ENCODE data around the gene KLF6. TPM values are rescaled to one million over a fixed set of nuclear protein-coding genes. Genes with fewer than 3 reads are reported as not detected.

The KLF6 gene
- total RNA-seq, 1 donor from 2014 or later: 328 TPM

GRCh38 chr10:3812141-3812540, 27.1 kb upstream of the KLF6 start:
- DNase-seq (ENCODE audit: low spot score): no peak
- TF ChIP-seq CTCF (IDR thresholded peaks at IDR 0.05; ENCODE audit: unreplicated experiment): no peak
- no peak overlapping the region for H3K27ac Mint-ChIP-seq (ENCODE audit: unreplicated experiment)
- no peaks in the 10 kb centered on the region for H3K9me3 Mint-ChIP-seq (ENCODE audit: unreplicated experiment)
- H3K27me3 Mint-ChIP-seq (ENCODE audit: unreplicated experiment): peaks cover 2% of the 10 kb centered on the region
- no peaks in the 10 kb centered on the region for H3K36me3 Mint-ChIP-seq (ENCODE audit: low read depth, unreplicated experiment)
- H3K4me3 Mint-ChIP-seq (ENCODE audit: unreplicated experiment): no peak overlapping the region
- peaks cover 24% of the 10 kb centered on the region for H3K4me1 Mint-ChIP-seq (ENCODE audit: unreplicated experiment)

- no peak for DNase-seq (ENCODE audit: low spot score)
- Mint-ChIP-seq H3K27ac (ENCODE audit: unreplicated experiment) (no peak overlapping the region), H3K4me3 (ENCODE audit: unreplicated experiment) (no peak overlapping the region), H3K9me3 (ENCODE audit: unreplicated experiment) (no peaks in the 10 kb centered on the region), H3K27me3 (ENCODE audit: unreplicated experiment) (peaks cover 2% of the 10 kb centered on the region), H3K36me3 (ENCODE audit: low read depth, unreplicated experiment) (no peaks in the 10 kb centered on the region), H3K4me1 (ENCODE audit: unreplicated experiment) (peaks cover 32% of the 10 kb centered on the region)
- TF ChIP-seq CTCF (IDR thresholded peaks at IDR 0.05; ENCODE audit: unreplicated experiment): no peak
Measured at GRCh38 chr10:3811291-3811870, 26.4 kb upstream of the KLF6 start.

GRCh38 chr10:3808689-3809199, 23.7 kb upstream of the KLF6 start:
- H3K27me3 Mint-ChIP-seq (ENCODE audit: unreplicated experiment): peaks cover 2% of the 10 kb centered on the region
- no peak for TF ChIP-seq CTCF (IDR thresholded peaks at IDR 0.05; ENCODE audit: unreplicated experiment)
- H3K9me3 Mint-ChIP-seq (ENCODE audit: unreplicated experiment): no peaks in the 10 kb centered on the region
- no peak overlapping the region for H3K27ac Mint-ChIP-seq (ENCODE audit: unreplicated experiment)
- H3K4me3 Mint-ChIP-seq (ENCODE audit: unreplicated experiment): no peak overlapping the region
- DNase-seq (ENCODE audit: low spot score): no peak
- peaks cover 50% of the 10 kb centered on the region for H3K4me1 Mint-ChIP-seq (ENCODE audit: unreplicated experiment)
- H3K36me3 Mint-ChIP-seq (ENCODE audit: low read depth, unreplicated experiment): no peaks in the 10 kb centered on the region

GRCh38 chr10:3807928-3808496, 23.0 kb upstream of the KLF6 start:
- DNase-seq (ENCODE audit: low spot score): no peak
- H3K4me1 Mint-ChIP-seq (ENCODE audit: unreplicated experiment): peaks cover 53% of the 10 kb centered on the region
- no peak overlapping the region for H3K27ac Mint-ChIP-seq (ENCODE audit: unreplicated experiment)
- H3K36me3 Mint-ChIP-seq (ENCODE audit: low read depth, unreplicated experiment): no peaks in the 10 kb centered on the region
- H3K9me3 Mint-ChIP-seq (ENCODE audit: unreplicated experiment): no peaks in the 10 kb centered on the region
- H3K4me3 Mint-ChIP-seq (ENCODE audit: unreplicated experiment): no peak overlapping the region
- TF ChIP-seq CTCF (IDR thresholded peaks at IDR 0.05; ENCODE audit: unreplicated experiment): no peak
- H3K27me3 Mint-ChIP-seq (ENCODE audit: unreplicated experiment): peaks cover 2% of the 10 kb centered on the region

GRCh38 chr10:3807211-3807927, 22.4 kb upstream of the KLF6 start:
- Mint-ChIP-seq H3K36me3 (ENCODE audit: low read depth, unreplicated experiment) (no peaks in the 10 kb centered on the region), H3K27ac (ENCODE audit: unreplicated experiment) (no peak overlapping the region), H3K4me3 (ENCODE audit: unreplicated experiment) (peak overlapping the region; percentile 38), H3K9me3 (ENCODE audit: unreplicated experiment) (no peaks in the 10 kb centered on the region), H3K27me3 (ENCODE audit: unreplicated experiment) (peaks cover 2% of the 10 kb centered on the region), H3K4me1 (ENCODE audit: unreplicated experiment) (peaks cover 53% of the 10 kb centered on the region)
- DNase-seq (ENCODE audit: low spot score): no peak
- no peak for TF ChIP-seq CTCF (IDR thresholded peaks at IDR 0.05; ENCODE audit: unreplicated experiment)

Measured in endothelial cell (in vitro differentiated cells).